ENCODE data around the gene SHLD1. TPM values are rescaled to one million over a fixed set of nuclear protein-coding genes. Genes with fewer than 3 reads are reported as not detected.

SHLD1 gene
- total and polyA plus RNA-seq, 2 experiments from 2014 or later: 8.3 to 9.1 TPM

- no peaks in the 10 kb centered on the region for H3K4me1 ChIP-seq (ENCODE audit: insufficient read depth)
- no peaks in the 10 kb centered on the region for H3K79me2 ChIP-seq
- TF ChIP-seq CTCF (IDR thresholded peaks at IDR 0.05; ENCODE audit: poor library complexity): no peak
- TF ChIP-seq EZH2 (IDR thresholded peaks at IDR 0.05; ENCODE audit: borderline replicate concordance): no peak
- TF ChIP-seq EZH2phosphoT487 (IDR thresholded peaks at IDR 0.05; ENCODE audit: low read depth, severe bottlenecking, unreplicated experiment): no peak
- no peak overlapping the region for H2AFZ ChIP-seq
- H3K27me3 ChIP-seq: no peaks in the 10 kb centered on the region
- WGBS (ENCODE audit: low lambda C conversion rate, missing lambda C conversion rate): 77% methylated on average over 9 of the region's 9 CpGs
- no peaks in the 10 kb centered on the region for H3K9me3 ChIP-seq (ENCODE audit: low read depth)
- DNase-seq (ENCODE audit: low spot score): no peak
- H3K9me2 ChIP-seq (replicated peaks; ENCODE audit: insufficient read depth): no peaks in the 10 kb centered on the region
- no peak overlapping the region for H3K4me3 ChIP-seq
- no peaks in the 10 kb centered on the region for H3K36me3 ChIP-seq (replicated peaks; ENCODE audit: insufficient read depth, low read depth)
- H3K27ac ChIP-seq: no peak overlapping the region
- no peaks in the 10 kb centered on the region for H4K20me1 ChIP-seq (ENCODE audit: insufficient read depth, poor library complexity, severe bottlenecking)
- H3K4me2 ChIP-seq: no peak overlapping the region
These were observed 132.0 kb downstream of the SHLD1 start for GRCh38 chr20:5882166-5882565.

GRCh38 chr20:5884465-5885335 is 134.5 kb downstream of the SHLD1 start:
- H3K79me2 ChIP-seq: no peaks in the 10 kb centered on the region
- no peaks in the 10 kb centered on the region for H3K27me3 ChIP-seq
- no peaks in the 10 kb centered on the region for H3K9me3 ChIP-seq (ENCODE audit: low read depth)
- 84% methylated on average over 8 of the region's 8 CpGs for WGBS (ENCODE audit: low lambda C conversion rate, missing lambda C conversion rate)
- TF ChIP-seq EZH2 (IDR thresholded peaks at IDR 0.05; ENCODE audit: borderline replicate concordance) (no peak), EZH2phosphoT487 (IDR thresholded peaks at IDR 0.05; ENCODE audit: low read depth, severe bottlenecking, unreplicated experiment) (no peak), CTCF (IDR thresholded peaks at IDR 0.05; ENCODE audit: poor library complexity) (no peak)
- no peak overlapping the region for H3K27ac ChIP-seq
- H2AFZ ChIP-seq: no peak overlapping the region
- no peak overlapping the region for H3K4me3 ChIP-seq
- no peaks in the 10 kb centered on the region for H3K9me2 ChIP-seq (replicated peaks; ENCODE audit: insufficient read depth)
- H3K36me3 ChIP-seq (replicated peaks; ENCODE audit: insufficient read depth, low read depth): no peaks in the 10 kb centered on the region
- H3K4me2 ChIP-seq: no peak overlapping the region
- H3K4me1 ChIP-seq (ENCODE audit: insufficient read depth): no peaks in the 10 kb centered on the region
- DNase-seq (ENCODE audit: low spot score): no peak
- H4K20me1 ChIP-seq (ENCODE audit: insufficient read depth, poor library complexity, severe bottlenecking): no peaks in the 10 kb centered on the region

GRCh38 chr20:5885866-5886265 is 135.7 kb downstream of the SHLD1 start:
- Histone ChIP-seq H4K20me1 (ENCODE audit: insufficient read depth, poor library complexity, severe bottlenecking) (no peaks in the 10 kb centered on the region), H3K9me3 (ENCODE audit: low read depth) (no peaks in the 10 kb centered on the region), H3K4me2 (no peak overlapping the region), H3K4me1 (ENCODE audit: insufficient read depth) (no peaks in the 10 kb centered on the region), H3K27me3 (no peaks in the 10 kb centered on the region), H3K27ac (no peak overlapping the region), H3K4me3 (no peak overlapping the region), H2AFZ (no peak overlapping the region), H3K9me2 (replicated peaks; ENCODE audit: insufficient read depth) (no peaks in the 10 kb centered on the region), H3K36me3 (replicated peaks; ENCODE audit: insufficient read depth, low read depth) (no peaks in the 10 kb centered on the region), H3K79me2 (no peaks in the 10 kb centered on the region)
- DNase-seq (ENCODE audit: low spot score): no peak
- no peak for TF ChIP-seq EZH2 (IDR thresholded peaks at IDR 0.05; ENCODE audit: borderline replicate concordance)
- TF ChIP-seq CTCF (IDR thresholded peaks at IDR 0.05; ENCODE audit: poor library complexity): no peak
- TF ChIP-seq EZH2phosphoT487 (IDR thresholded peaks at IDR 0.05; ENCODE audit: low read depth, severe bottlenecking, unreplicated experiment): no peak
- 89% methylated on average over 6 of the region's 6 CpGs for WGBS (ENCODE audit: low lambda C conversion rate, missing lambda C conversion rate)
